Naive thymus-derived CD8-positive, alpha-beta T cell (primary cell): ENCODE measurements around the gene TMEM37. TPM values are rescaled to one million over a fixed set of nuclear protein-coding genes. Genes with fewer than 3 reads are reported as not detected.
"Not testable (repeated sequence)": the region's sequence is repeated elsewhere in the genome, so short reads cannot be mapped to it uniquely, and the experiment has no call there.

Source experiments
- ATAC-seq, 2 donors: fragments of 150-1000 bp; cut with Tn5 transposase in 1 of 2; sonication (Bioruptor Pico), chemical (Tn5 transposase) in 1 of 2; 1 replicate in 1 of 2; 2 replicates in 1 of 2; pipeline ENCODE4 v1.10.0; 2021; ENCODE audit warnings: mild to moderate bottlenecking in 2 of 2, moderate library complexity in 2 of 2
- POLR2A ChIA-PET: fragments of 350-600 bp; sonication (Branson Sonifier 250); formaldehyde crosslinking; loops from one replicate; lab custom pipeline; 2021; ENCODE audit warnings: antibody characterized with exemption; lab: Charles Lee
- DNase-seq, 10 donors: peaks; one replicate each; pipeline versions ENCODE4 v3.0.0 to v3.0.0-alpha.2; 2020 to 2022
- H3K27ac Mint-ChIP-seq, 10 donors: one replicate each; pipeline ENCODE4 v1.8.0; 2020 to 2022; ENCODE audit warnings: mild to moderate bottlenecking in 10 of 10, mixed read lengths in 10 of 10, moderate library complexity in 4 of 10, inconsistent platforms in 1 of 10
- H3K27me3 Mint-ChIP-seq, 5 donors: one replicate each; pipeline ENCODE4 v1.8.0; 2021 to 2022; ENCODE audit warnings: mixed read lengths in 5 of 5
- H3K36me3 Mint-ChIP-seq, 3 donors: one replicate each; pipeline ENCODE4 v1.8.0; 2020 to 2022; ENCODE audit warnings: mixed read lengths in 3 of 3, mild to moderate bottlenecking in 2 of 3, inconsistent platforms in 1 of 3
- H3K4me1 Mint-ChIP-seq, 4 donors: one replicate each; pipeline ENCODE4 v1.8.0; 2021 to 2022; ENCODE audit warnings: mixed read lengths in 4 of 4
- H3K4me3 Mint-ChIP-seq, 10 donors: one replicate each; pipeline ENCODE4 v1.8.0; 2020 to 2022; ENCODE audit warnings: mild to moderate bottlenecking in 10 of 10, mixed read lengths in 10 of 10, moderate library complexity in 6 of 10, inconsistent platforms in 1 of 10
- H3K9me3 Mint-ChIP-seq, 9 donors: one replicate each; pipeline ENCODE4 v1.8.0; 2020 to 2022; ENCODE audit warnings: mixed read lengths in 9 of 9, mild to moderate bottlenecking in 3 of 9, inconsistent platforms in 1 of 9, moderate library complexity in 1 of 9
- polyA plus RNA-seq, 3 donors: library from polyadenylated mRNA; unstranded; fragments of 300-500 nt; fragmentation: Illumina TruSeq; gene quantifications; one replicate each; pipeline ENCODE4 v1.2.3, GENCODE V29; 2021
- total RNA-seq, 8 experiments: library from RNA in 2 of 8; stranded (reverse) in 2 of 8; gene quantifications; one replicate each; pipeline ENCODE4 v1.2.3 and lab custom pipeline; 2021 to 2026

The TMEM37 gene
- total and polyA plus RNA-seq, 5 experiments from 2014 or later, result 0.36 TPM; not detected in 4

- H3K27me3 Mint-ChIP-seq, H3K4me3 Mint-ChIP-seq, H3K36me3 Mint-ChIP-seq, ATAC-seq, H3K9me3 Mint-ChIP-seq, DNase-seq, H3K4me1 Mint-ChIP-seq, POLR2A ChIA-PET: not testable (repeated sequence)
- peak overlapping the region in 2 of 10 donors; percentile 34 to 57 for H3K27ac Mint-ChIP-seq
Observed at GRCh38 chr2:119403618-119404017, 28.0 kb upstream of the TMEM37 start.

- POLR2A ChIA-PET, result no interaction called here
- Mint-ChIP-seq H3K4me3 (no peak overlapping the region), H3K9me3 (no peaks in the 10 kb centered on the region), H3K36me3 (no peaks in the 10 kb centered on the region), H3K27ac (no peak overlapping the region), H3K27me3 (peaks cover 0 to 8% (median 0%) of the 10 kb centered on the region in 5 donors), H3K4me1 (no peaks in the 10 kb centered on the region)
- DNase-seq (no peak), ATAC-seq (no peak)
Observed at GRCh38 chr2:119405151-119405550, 26.5 kb upstream of the TMEM37 start.

GRCh38 chr2:119407430-119408220, 24.0 kb upstream of the TMEM37 start:
- Mint-ChIP-seq H3K27me3 (peaks cover 0 to 4% (median 0%) of the 10 kb centered on the region in 5 donors), H3K36me3 (no peaks in the 10 kb centered on the region), H3K4me1 (no peaks in the 10 kb centered on the region), H3K27ac (peak overlapping the region in 1 of 10 donors; percentile 60), H3K4me3 (no peak overlapping the region), H3K9me3 (no peaks in the 10 kb centered on the region)
- DNase-seq, result peak in 5 of 10 donors; percentile 8 to 43 (median 31)
- ATAC-seq, result no peak
- POLR2A ChIA-PET, result no interaction called here

GRCh38 chr2:119408221-119408619, 23.4 kb upstream of the TMEM37 start:
- H3K9me3 Mint-ChIP-seq, result no peaks in the 10 kb centered on the region
- POLR2A ChIA-PET, result no interaction called here
- no peak for ATAC-seq

GRCh38 chr2:119409506-119409905, 22.1 kb upstream of the TMEM37 start:
- Mint-ChIP-seq H3K4me1 (peaks cover 0 to 5% (median 2%) of the 10 kb centered on the region in 4 donors), H3K9me3 (no peaks in the 10 kb centered on the region), H3K4me3 (no peak overlapping the region), H3K36me3 (no peaks in the 10 kb centered on the region), H3K27ac (no peak overlapping the region), H3K27me3 (peaks cover 0 to 4% (median 0%) of the 10 kb centered on the region in 5 donors)
- DNase-seq (no peak), ATAC-seq (no peak)
- POLR2A ChIA-PET, result no interaction called here

More at GRCh38 chr2:119408221-119408619, 23.4 kb upstream of the TMEM37 start:
- H3K27me3 Mint-ChIP-seq, result peaks cover 0 to 4% (median 0%) of the 10 kb centered on the region in 5 donors
- H3K4me1 Mint-ChIP-seq, result peaks cover 0 to under 1% (median 0%) of the 10 kb centered on the region in 4 donors
- no peak for DNase-seq
- H3K27ac Mint-ChIP-seq, result no peak overlapping the region
- no peak overlapping the region for H3K4me3 Mint-ChIP-seq
- no peaks in the 10 kb centered on the region for H3K36me3 Mint-ChIP-seq

- H3K4me3 Mint-ChIP-seq, result no peak overlapping the region
- H3K27ac Mint-ChIP-seq, result peak overlapping the region in 2 of 10 donors; percentile 13 to 39
- H3K36me3 Mint-ChIP-seq, result no peaks in the 10 kb centered on the region
- no peak for ATAC-seq
- no peaks in the 10 kb centered on the region for H3K9me3 Mint-ChIP-seq
- POLR2A ChIA-PET, result no interaction called here
- H3K27me3 Mint-ChIP-seq, result peaks cover 0 to 4% (median 2%) of the 10 kb centered on the region in 5 donors
- no peak for DNase-seq
- H3K4me1 Mint-ChIP-seq, result peaks cover 2 to 17% (median 9%) of the 10 kb centered on the region in 4 donors
Observed at GRCh38 chr2:119414894-119415293, 16.8 kb upstream of the TMEM37 start.

- H3K27ac Mint-ChIP-seq, result peak overlapping the region in 3 of 10 donors; percentile 9 to 39 (median 36)
- POLR2A ChIA-PET, result no interaction called here
Observed at GRCh38 chr2:119415630-119416029, 16.0 kb upstream of the TMEM37 start.

GRCh38 chr2:119416299-119416923, 15.2 kb upstream of the TMEM37 start:
- POLR2A ChIA-PET, result no interaction called here
- no peak for ATAC-seq
- H3K27me3 Mint-ChIP-seq, result peaks cover 0 to 9% (median 2%) of the 10 kb centered on the region in 5 donors
- no peak overlapping the region for H3K27ac Mint-ChIP-seq
- peaks cover 0 to 4% (median 0%) of the 10 kb centered on the region in 9 donors for H3K9me3 Mint-ChIP-seq
- H3K4me3 Mint-ChIP-seq, result no peak overlapping the region
- H3K4me1 Mint-ChIP-seq, result peaks cover 2 to 17% (median 9%) of the 10 kb centered on the region in 4 donors
- DNase-seq, result no peak
- H3K36me3 Mint-ChIP-seq, result no peaks in the 10 kb centered on the region

More at GRCh38 chr2:119415630-119416029, 16.0 kb upstream of the TMEM37 start:
- Mint-ChIP-seq H3K27me3 (peaks cover 0 to 9% (median 2%) of the 10 kb centered on the region in 5 donors), H3K4me3 (peak overlapping the region in 1 of 10 donors; percentile 34), H3K4me1 (peaks cover 2 to 17% (median 9%) of the 10 kb centered on the region in 4 donors), H3K36me3 (no peaks in the 10 kb centered on the region), H3K9me3 (no peaks in the 10 kb centered on the region)
- DNase-seq (no peak), ATAC-seq (no peak)

GRCh38 chr2:119417908-119418307, 13.7 kb upstream of the TMEM37 start:
- no peak for DNase-seq
- POLR2A ChIA-PET, result no interaction called here
- no peak for ATAC-seq

GRCh38 chr2:119419065-119419464, 12.6 kb upstream of the TMEM37 start:
- no peak overlapping the region for H3K4me3 Mint-ChIP-seq
- H3K4me1 Mint-ChIP-seq, result peaks cover 2 to 17% (median 7%) of the 10 kb centered on the region in 4 donors
- no peak for ATAC-seq
- peaks cover 3 to 28% (median 8%) of the 10 kb centered on the region in 5 donors for H3K27me3 Mint-ChIP-seq
- POLR2A ChIA-PET, result no interaction called here
- DNase-seq, result no peak
- H3K36me3 Mint-ChIP-seq, result peaks cover 0 to 6% (median 3%) of the 10 kb centered on the region in 3 donors
- H3K27ac Mint-ChIP-seq, result no peak overlapping the region
- peaks cover 0 to 14% (median 5%) of the 10 kb centered on the region in 9 donors for H3K9me3 Mint-ChIP-seq

More at GRCh38 chr2:119417908-119418307, 13.7 kb upstream of the TMEM37 start:
- H3K9me3 Mint-ChIP-seq, result peaks cover 0 to 14% (median 5%) of the 10 kb centered on the region in 9 donors
- H3K27ac Mint-ChIP-seq, result no peak overlapping the region
- H3K36me3 Mint-ChIP-seq, result peaks cover 0 to 6% (median 3%) of the 10 kb centered on the region in 3 donors
- H3K4me1 Mint-ChIP-seq, result peaks cover 2 to 17% (median 9%) of the 10 kb centered on the region in 4 donors
- H3K4me3 Mint-ChIP-seq, result no peak overlapping the region
- H3K27me3 Mint-ChIP-seq, result peaks cover 0 to 19% (median 3%) of the 10 kb centered on the region in 5 donors

- POLR2A ChIA-PET, result no interaction called here
- Mint-ChIP-seq H3K4me1 (peaks cover 2 to 8% (median 5%) of the 10 kb centered on the region in 4 donors), H3K27me3 (peaks cover 3 to 29% (median 13%) of the 10 kb centered on the region in 5 donors), H3K4me3 (no peak overlapping the region), H3K9me3 (peaks cover 0 to 14% (median 5%) of the 10 kb centered on the region in 9 donors), H3K27ac (peak overlapping the region in 1 of 10 donors; percentile 8), H3K36me3 (peaks cover 0 to 6% (median 3%) of the 10 kb centered on the region in 3 donors)
- no peak for DNase-seq
- no peak for ATAC-seq
Observed at GRCh38 chr2:119419803-119420508, 11.7 kb upstream of the TMEM37 start.

- Mint-ChIP-seq H3K27me3 (peaks cover 10 to 39% (median 21%) of the 10 kb centered on the region in 5 donors), H3K9me3 (peaks cover 0 to 14% (median 5%) of the 10 kb centered on the region in 9 donors), H3K4me3 (no peak overlapping the region), H3K27ac (no peak overlapping the region), H3K4me1 (peaks cover 0 to 3% (median 0%) of the 10 kb centered on the region in 4 donors), H3K36me3 (peaks cover 0 to 6% (median 3%) of the 10 kb centered on the region in 3 donors)
- ATAC-seq (no peak), DNase-seq (no peak)
- POLR2A ChIA-PET, result no interaction called here
Observed at GRCh38 chr2:119421304-119421703, 10.3 kb upstream of the TMEM37 start.
